ENCODE measurements around the gene GET4.
"Not testable (repeated sequence)": the region's sequence is repeated elsewhere in the genome, so short reads cannot be mapped to it uniquely, and the experiment has no call there.

GET4 gene

DNA sequence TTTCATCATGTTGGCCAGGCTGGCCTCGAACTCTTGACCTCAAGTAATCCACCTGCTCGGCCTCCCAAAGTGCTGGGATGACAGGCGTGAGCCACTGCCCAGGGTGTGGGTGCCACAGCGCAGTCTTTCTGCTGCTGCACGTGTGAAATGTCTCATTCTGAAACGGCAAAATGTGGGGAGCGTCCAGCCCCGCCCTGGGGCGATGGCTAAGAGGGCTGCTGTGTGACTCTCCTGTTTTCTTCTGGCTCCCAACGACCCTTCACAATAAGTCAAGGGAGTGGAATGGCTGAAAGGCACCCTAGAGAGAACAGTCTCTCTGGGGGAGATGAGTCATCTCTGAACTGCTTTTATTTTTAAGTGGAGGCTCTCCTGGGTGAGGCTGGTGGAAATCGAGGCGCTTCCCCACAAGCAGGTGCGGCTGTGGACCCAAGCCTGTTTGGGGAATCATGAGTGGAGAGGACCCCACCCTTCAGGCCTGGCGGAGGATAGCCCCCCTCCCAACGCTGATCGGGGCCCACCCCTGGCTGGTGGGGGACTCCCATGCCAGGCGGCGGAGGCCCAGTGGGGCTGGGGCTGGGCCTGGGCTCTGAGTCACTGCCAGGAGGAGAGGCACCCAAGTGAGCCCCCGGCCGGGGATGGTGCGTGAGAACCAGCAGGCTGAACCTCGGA is 60.2 kb downstream of the GET4 start:
- Histone ChIP-seq H3K27me3 (ENCODE audit: control insufficient read depth, insufficient read depth, low read length) (no peaks in the 10 kb centered on the region), H3K9ac (ENCODE audit: low read depth, low read length) (no peak overlapping the region), H3K27ac (ENCODE audit: low read depth, low read length) (no peak overlapping the region), H3K4me3 (ENCODE audit: low read depth, low read length) (no peak overlapping the region), H3K9me3 (ENCODE audit: control insufficient read depth, insufficient read depth, low read length) (no peaks in the 10 kb centered on the region), H3K36me3 (ENCODE audit: control insufficient read depth, insufficient read depth, low read length) (no peaks in the 10 kb centered on the region), H3K4me1 (ENCODE audit: control insufficient read depth, insufficient read depth, low read length) (no peaks in the 10 kb centered on the region)

DNA sequence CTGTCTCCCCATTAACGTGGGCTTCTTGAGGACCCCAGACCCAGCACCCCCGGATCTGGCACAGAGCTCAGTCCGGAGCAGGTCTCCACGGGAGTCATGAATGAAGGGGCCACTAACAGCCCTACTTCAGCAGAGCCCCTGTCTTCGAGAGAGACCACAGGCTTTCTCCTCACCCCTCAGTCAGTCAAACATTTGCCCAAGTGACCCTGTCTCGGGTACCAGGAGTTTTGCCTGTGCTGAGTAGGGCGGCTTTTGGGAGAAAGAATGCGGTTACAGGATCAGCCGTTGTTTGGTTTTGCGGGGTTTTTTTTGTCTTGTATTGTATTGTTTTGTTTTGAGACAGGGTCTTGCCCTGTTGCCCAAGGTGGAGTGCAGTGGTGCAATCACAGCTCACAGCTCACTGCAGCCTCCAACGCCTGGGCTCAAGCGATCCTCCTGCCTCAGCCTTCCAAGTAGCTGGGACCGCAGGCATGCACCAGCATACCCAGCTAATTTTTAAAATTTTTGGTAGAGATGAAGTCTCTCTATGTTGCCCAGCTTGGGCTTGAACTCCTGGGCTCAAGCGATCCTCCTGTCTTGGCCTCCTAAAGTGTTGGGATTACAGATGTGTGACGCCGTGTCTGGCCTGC is 61.6 kb downstream of the GET4 start:
- Histone ChIP-seq H3K9me3 (ENCODE audit: control insufficient read depth, insufficient read depth, low read length) (no peaks in the 10 kb centered on the region), H3K27me3 (ENCODE audit: control insufficient read depth, insufficient read depth, low read length) (peaks cover 7% of the 10 kb centered on the region), H3K36me3 (ENCODE audit: control insufficient read depth, insufficient read depth, low read length) (no peaks in the 10 kb centered on the region), H3K4me3 (ENCODE audit: low read depth, low read length) (no peak overlapping the region), H3K27ac (ENCODE audit: low read depth, low read length) (no peak overlapping the region), H3K4me1 (ENCODE audit: control insufficient read depth, insufficient read depth, low read length) (no peaks in the 10 kb centered on the region), H3K9ac (ENCODE audit: low read depth, low read length) (no peak overlapping the region)

DNA sequence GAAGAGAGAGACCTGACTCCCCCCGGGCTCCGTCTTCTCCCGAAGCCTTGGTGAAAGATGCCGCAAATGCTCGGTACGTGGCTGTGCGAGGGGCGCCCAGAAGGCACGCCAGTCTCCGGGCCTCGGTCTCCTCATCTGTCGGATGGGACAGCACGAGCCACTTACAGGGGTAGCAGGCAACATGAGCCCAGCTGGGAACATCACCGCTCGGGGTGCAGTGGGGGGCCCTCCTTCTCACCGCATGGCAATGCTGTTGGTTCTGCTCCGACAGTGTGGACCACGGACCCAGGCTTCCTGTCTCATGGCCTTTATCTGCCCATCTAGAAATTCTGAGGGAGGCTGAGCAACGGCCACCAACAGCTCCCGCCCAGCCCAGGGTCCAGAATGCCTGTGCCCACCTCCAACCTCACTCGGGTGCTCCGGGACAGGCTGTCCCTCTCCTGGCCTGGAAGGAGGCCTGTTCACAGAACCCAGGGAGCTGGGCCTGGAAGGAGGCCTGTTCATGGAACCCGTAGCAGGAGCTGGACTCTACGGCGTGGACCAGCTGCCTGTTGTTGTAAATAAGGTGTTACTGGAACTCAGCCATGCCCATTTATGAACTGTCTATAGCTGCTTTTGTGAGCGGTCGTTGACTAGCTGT is 62.3 kb downstream of the GET4 start:
- H3K27ac ChIP-seq (ENCODE audit: low read depth, low read length), result no peak overlapping the region
- H3K4me1 ChIP-seq (ENCODE audit: control insufficient read depth, insufficient read depth, low read length), result no peaks in the 10 kb centered on the region
- H3K36me3 ChIP-seq (ENCODE audit: control insufficient read depth, insufficient read depth, low read length), result no peaks in the 10 kb centered on the region
- no peaks in the 10 kb centered on the region for H3K9me3 ChIP-seq (ENCODE audit: control insufficient read depth, insufficient read depth, low read length)
- peaks cover 7% of the 10 kb centered on the region for H3K27me3 ChIP-seq (ENCODE audit: control insufficient read depth, insufficient read depth, low read length)
- H3K4me3 ChIP-seq (ENCODE audit: low read depth, low read length), result no peak overlapping the region
- no peak overlapping the region for H3K9ac ChIP-seq (ENCODE audit: low read depth, low read length)

DNA sequence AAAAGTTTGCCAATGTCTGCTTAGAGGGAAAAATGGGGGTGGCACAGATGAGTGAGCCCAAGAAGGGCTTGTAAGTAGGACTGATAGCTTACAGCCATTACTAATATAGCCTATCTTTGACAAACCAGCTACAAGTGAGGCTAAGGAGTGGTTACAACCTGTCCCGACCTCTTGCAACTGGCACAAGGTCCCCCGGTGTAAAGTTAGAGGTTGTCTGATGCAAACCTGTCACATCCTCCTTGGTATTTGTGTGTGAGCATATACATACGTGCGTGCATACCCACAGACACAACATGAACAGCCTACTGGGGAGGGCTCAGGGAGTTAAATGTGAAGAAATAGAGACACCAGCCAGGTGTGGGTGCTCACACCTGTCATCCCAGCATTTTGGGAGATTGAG is 63.5 kb downstream of the GET4 start:
- no peak overlapping the region for H3K4me3 ChIP-seq (ENCODE audit: low read depth, low read length)
- no peak overlapping the region for H3K27ac ChIP-seq (ENCODE audit: low read depth, low read length)
- no peaks in the 10 kb centered on the region for H3K4me1 ChIP-seq (ENCODE audit: control insufficient read depth, insufficient read depth, low read length)
- H3K9me3 ChIP-seq (ENCODE audit: control insufficient read depth, insufficient read depth, low read length), result no peaks in the 10 kb centered on the region
- H3K36me3 ChIP-seq (ENCODE audit: control insufficient read depth, insufficient read depth, low read length), result no peaks in the 10 kb centered on the region
- peaks cover 7% of the 10 kb centered on the region for H3K27me3 ChIP-seq (ENCODE audit: control insufficient read depth, insufficient read depth, low read length)
- H3K9ac ChIP-seq (ENCODE audit: low read depth, low read length), result no peak overlapping the region

DNA sequence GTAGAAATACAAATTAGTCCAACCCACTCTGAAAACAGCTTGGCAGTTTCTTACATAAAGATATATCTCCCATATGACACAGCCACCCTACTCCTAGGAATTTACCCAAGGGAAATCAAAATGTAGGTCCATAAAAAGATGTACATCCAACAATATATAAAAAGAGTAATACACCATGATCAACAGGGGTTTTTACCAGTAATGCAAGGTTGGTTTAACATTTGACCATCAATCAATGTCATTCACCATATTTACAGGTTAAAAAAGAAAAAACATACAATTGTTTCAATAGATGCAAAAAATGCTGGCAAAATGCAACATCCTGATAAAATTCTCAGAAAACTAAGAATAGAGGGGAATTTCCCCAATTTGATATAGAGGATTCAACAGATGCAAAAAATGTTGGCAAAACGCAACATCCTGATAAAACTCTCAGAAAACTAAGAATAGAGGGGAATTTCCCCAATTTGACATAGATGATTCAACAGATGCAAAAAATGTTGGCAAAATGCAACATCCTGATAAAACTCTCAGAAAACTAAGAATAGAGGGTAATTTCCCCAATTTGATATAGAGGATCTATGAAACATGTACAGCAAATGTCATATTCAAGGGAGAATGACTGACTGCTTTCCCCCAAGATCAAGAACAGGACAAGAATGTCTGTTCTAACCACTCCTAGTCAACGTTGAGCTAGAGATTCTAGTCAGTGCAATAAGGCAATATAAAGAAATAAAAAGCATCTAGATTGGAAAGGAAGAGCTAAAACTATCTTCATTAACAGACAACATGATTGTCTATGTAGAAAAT is 64.5 kb downstream of the GET4 start:
- H3K9ac ChIP-seq (ENCODE audit: low read depth, low read length), result no peak overlapping the region
- H3K36me3 ChIP-seq (ENCODE audit: control insufficient read depth, insufficient read depth, low read length), result no peaks in the 10 kb centered on the region
- peaks cover 6% of the 10 kb centered on the region; the same call in 1 of the 2 replicates for H3K4me1 ChIP-seq (ENCODE audit: control insufficient read depth, insufficient read depth, low read length)
- H3K4me3 ChIP-seq (ENCODE audit: low read depth, low read length), result no peak overlapping the region
- no peaks in the 10 kb centered on the region for H3K9me3 ChIP-seq (ENCODE audit: control insufficient read depth, insufficient read depth, low read length)
- H3K27ac ChIP-seq (ENCODE audit: low read depth, low read length), result no peak overlapping the region
- H3K27me3 ChIP-seq (ENCODE audit: control insufficient read depth, insufficient read depth, low read length), result peaks cover 7% of the 10 kb centered on the region

DNA sequence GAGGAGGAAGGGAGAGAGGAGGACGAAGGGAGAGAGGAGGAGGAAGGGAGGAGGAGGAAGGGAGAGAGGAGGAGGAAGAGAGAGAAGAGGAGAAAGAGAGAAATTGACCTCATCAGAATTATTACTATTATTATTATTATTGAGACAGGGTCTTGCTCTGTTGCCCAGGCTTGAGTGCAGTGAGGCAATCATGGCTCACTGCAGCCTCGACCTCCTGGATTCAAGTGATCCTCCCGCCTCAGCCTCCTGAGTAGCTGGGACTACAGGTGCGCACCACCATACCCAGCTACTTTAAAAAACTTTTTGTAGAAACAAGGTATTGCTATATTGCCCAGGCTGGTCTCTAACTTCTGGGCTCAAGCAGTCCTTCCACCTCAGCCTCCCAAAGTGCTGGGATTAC is 67.4 kb downstream of the GET4 start:
- H3K9ac ChIP-seq (ENCODE audit: low read depth, low read length); H3K4me3 ChIP-seq (ENCODE audit: low read depth, low read length); H3K36me3 ChIP-seq (ENCODE audit: control insufficient read depth, insufficient read depth, low read length); H3K27me3 ChIP-seq (ENCODE audit: control insufficient read depth, insufficient read depth, low read length); H3K4me1 ChIP-seq (ENCODE audit: control insufficient read depth, insufficient read depth, low read length); H3K27ac ChIP-seq (ENCODE audit: low read depth, low read length); H3K9me3 ChIP-seq (ENCODE audit: control insufficient read depth, insufficient read depth, low read length): not testable (repeated sequence)

DNA sequence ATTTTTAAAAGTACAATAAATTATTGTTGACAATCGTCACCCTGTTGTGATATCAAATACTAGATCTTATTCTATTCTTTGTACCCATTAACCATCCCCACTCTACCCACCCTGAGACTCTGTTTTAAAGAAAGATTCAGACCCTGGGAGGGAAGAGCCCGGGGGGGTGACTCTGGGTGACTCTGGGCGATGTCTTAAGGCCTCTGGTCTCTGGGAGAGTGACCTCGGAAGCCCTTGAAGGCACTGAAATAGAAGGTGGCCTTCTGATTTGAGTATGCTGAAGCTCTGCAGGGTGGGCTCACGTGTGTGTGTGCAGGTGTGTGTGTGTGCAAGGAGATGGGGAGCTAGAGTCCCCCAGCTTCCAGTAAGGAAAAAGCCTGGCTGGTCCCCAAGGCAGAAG is 68.4 kb downstream of the GET4 start:
- Histone ChIP-seq H3K27me3 (ENCODE audit: control insufficient read depth, insufficient read depth, low read length) (peaks cover 7% of the 10 kb centered on the region), H3K9ac (ENCODE audit: low read depth, low read length) (no peak overlapping the region), H3K4me3 (ENCODE audit: low read depth, low read length) (no peak overlapping the region), H3K27ac (ENCODE audit: low read depth, low read length) (no peak overlapping the region), H3K9me3 (ENCODE audit: control insufficient read depth, insufficient read depth, low read length) (no peaks in the 10 kb centered on the region), H3K4me1 (ENCODE audit: control insufficient read depth, insufficient read depth, low read length) (peaks cover 9% of the 10 kb centered on the region; the same call in 1 of the 2 replicates), H3K36me3 (ENCODE audit: control insufficient read depth, insufficient read depth, low read length) (no peaks in the 10 kb centered on the region)

DNA sequence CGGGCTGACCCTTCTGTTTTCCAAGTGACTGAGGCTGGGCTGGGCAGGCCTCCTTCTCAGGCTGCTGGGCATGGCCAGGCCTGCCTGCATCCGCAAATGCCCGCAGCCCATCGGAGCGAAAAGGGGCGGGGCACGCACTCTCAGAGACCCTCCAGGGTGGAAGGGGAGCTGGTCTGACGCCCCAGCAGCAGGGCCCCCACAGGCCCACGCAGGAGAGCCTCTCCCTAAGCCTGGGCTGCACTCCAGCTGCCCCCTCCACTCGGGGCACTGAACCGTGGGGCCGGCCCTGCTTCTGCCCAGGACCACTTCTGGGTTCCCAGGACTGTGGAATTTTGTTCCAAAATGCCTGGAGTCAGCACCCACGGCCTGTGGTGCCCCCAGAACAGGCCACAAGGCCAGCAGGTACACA is 68.8 kb downstream of the GET4 start:
- Histone ChIP-seq H3K27me3 (ENCODE audit: control insufficient read depth, insufficient read depth, low read length) (peaks cover 7% of the 10 kb centered on the region), H3K36me3 (ENCODE audit: control insufficient read depth, insufficient read depth, low read length) (no peaks in the 10 kb centered on the region), H3K4me3 (ENCODE audit: low read depth, low read length) (no peak overlapping the region), H3K9me3 (ENCODE audit: control insufficient read depth, insufficient read depth, low read length) (no peaks in the 10 kb centered on the region), H3K27ac (ENCODE audit: low read depth, low read length) (no peak overlapping the region), H3K4me1 (ENCODE audit: control insufficient read depth, insufficient read depth, low read length) (peaks cover 9% of the 10 kb centered on the region; the same call in 1 of the 2 replicates), H3K9ac (ENCODE audit: low read depth, low read length) (no peak overlapping the region)

DNA sequence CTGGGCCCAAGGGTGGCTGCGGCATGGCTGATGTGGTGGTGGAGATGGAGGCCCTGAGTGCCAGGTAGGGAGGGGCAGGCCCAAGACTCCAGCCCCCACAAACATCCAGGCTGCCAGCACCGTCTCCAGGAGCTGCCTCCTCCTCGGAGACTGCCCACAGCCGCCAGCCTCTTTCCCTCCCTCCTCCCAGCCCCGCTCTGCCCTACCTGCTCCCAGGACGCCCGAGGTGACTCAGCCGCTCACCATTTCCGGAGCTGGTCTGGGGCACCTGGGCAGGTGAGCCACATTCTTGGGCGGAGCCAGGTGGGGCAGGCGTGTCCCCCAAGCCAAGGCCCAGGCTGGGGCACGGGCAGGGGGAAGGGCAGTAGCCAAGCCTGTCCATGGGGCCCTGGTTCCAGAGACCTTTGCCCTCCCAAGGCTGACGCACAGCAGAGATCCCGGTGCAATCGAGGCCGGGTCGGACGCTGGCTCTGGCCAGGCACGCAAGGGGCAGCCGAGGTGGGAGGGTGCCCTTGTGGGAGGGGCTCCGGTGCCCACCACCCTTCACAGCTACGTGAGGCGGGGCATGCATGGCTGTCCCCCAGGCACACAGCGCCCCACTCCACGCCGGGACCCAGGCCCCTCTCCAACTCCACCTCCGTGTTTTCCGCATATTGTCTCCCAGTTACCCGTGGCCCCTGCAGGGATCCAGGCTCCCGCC is 69.4 kb downstream of the GET4 start:
- Histone ChIP-seq H3K36me3 (ENCODE audit: control insufficient read depth, insufficient read depth, low read length) (no peaks in the 10 kb centered on the region), H3K27me3 (ENCODE audit: control insufficient read depth, insufficient read depth, low read length) (peaks cover 7% of the 10 kb centered on the region), H3K4me3 (ENCODE audit: low read depth, low read length) (no peak overlapping the region), H3K4me1 (ENCODE audit: control insufficient read depth, insufficient read depth, low read length) (peaks cover 9% of the 10 kb centered on the region; the same call in 1 of the 2 replicates), H3K9me3 (ENCODE audit: control insufficient read depth, insufficient read depth, low read length) (no peaks in the 10 kb centered on the region), H3K9ac (ENCODE audit: low read depth, low read length) (no peak overlapping the region), H3K27ac (ENCODE audit: low read depth, low read length) (no peak overlapping the region)

All from HUES48 (cell line).